OCI-LY3 (cell line): ENCODE measurements around the gene WDR72.

ENCODE experiments used
- H2AFZ ChIP-seq: fragments of 200-600, 300-600 bp; shearing (Covaris generic); 2 replicates; pipeline ENCODE4 v1.6.0; 2014; ENCODE audit warnings: antibody characterized with exemption, low read depth, low read length
- H3K27ac ChIP-seq: fragments of 200-600, 300-600 bp; sonication (generic); 2 replicates; pipeline ENCODE4 v1.5.1; 2014; ENCODE audit warnings: mild to moderate bottlenecking, low read length, moderate library complexity, mixed read lengths
- H3K27me3 ChIP-seq: fragments of 200-600, 300-600 bp; sonication (generic); 2 replicates; pipeline ENCODE4 v1.6.1; 2014; ENCODE audit warnings: low read depth, low read length, mixed read lengths
- H3K36me3 ChIP-seq: fragments of 200-600, 300-600 bp; sonication (generic); replicated peaks from 2 replicates; pipeline ENCODE3; 2014; ENCODE audit warnings: low read depth, low read length, mixed read lengths
- H3K4me1 ChIP-seq: fragments of 300-600, 200-600 bp; sonication (generic); 2 replicates; pipeline ENCODE4 v1.6.1; 2014; ENCODE audit warnings: low read length, mixed read lengths
- H3K4me2 ChIP-seq: fragments of 200-600, 300-600 bp; sonication (generic); 2 replicates; pipeline ENCODE4 v1.6.1; 2014; ENCODE audit warnings: low read length, mixed read lengths
- H3K4me3 ChIP-seq: fragments of 300-600, 200-600 bp; sonication (generic); 2 replicates; pipeline ENCODE4 v1.5.1; 2014; ENCODE audit warnings: antibody characterized with exemption, mild to moderate bottlenecking, low read length, moderate library complexity
- H3K79me2 ChIP-seq: fragments of 300-600, 200-600 bp; shearing (Covaris generic); 2 replicates; pipeline ENCODE4 v1.6.1; 2014; ENCODE audit warnings: mild to moderate bottlenecking, low read length, mixed read lengths
- H3K9ac ChIP-seq: fragments of 300-600, 200-600 bp; shearing (Covaris generic); 2 replicates; pipeline ENCODE4 v1.6.0; 2014; ENCODE audit warnings: mild to moderate bottlenecking, low read length, moderate library complexity
- H3K9me3 ChIP-seq: fragments of 200-600, 300-600 bp; shearing (Covaris generic); 2 replicates; pipeline ENCODE4 v1.6.1; 2014; ENCODE audit warnings: low read length, mixed read lengths; ENCODE audit not compliant: insufficient read depth
- H4K20me1 ChIP-seq: fragments of 200-600, 300-600 bp; sonication (generic); 2 replicates; pipeline ENCODE4 v1.6.1; 2016; ENCODE audit warnings: low read length, mixed read lengths; ENCODE audit not compliant: insufficient read depth
- CTCF ChIP-seq: fragments of 200-600, 300-600 bp; sonication (generic); IDR thresholded peaks from 2 replicates; pipeline ENCODE4 v1.5.1; 2014; ENCODE audit warnings: antibody characterized with exemption, low read length, low read depth
- EZH2phosphoT487 ChIP-seq: fragments of 200-600 bp; shearing (Covaris generic); IDR thresholded peaks from 2 replicates; pipeline ENCODE4 v1.6.1; 2018; ENCODE audit warnings: antibody characterized with exemption, mixed run types, low read depth

Gene WDR72

GRCh38 chr15:53506370-53506769 is 253.1 kb downstream of the WDR72 start:
- Histone ChIP-seq H3K9ac (no peak overlapping the region), H3K79me2 (no peaks in the 10 kb centered on the region), H3K4me3 (no peak overlapping the region), H3K36me3 (no peaks in the 10 kb centered on the region), H3K27ac (no peak overlapping the region), H4K20me1 (no peaks in the 10 kb centered on the region), H3K4me1 (no peaks in the 10 kb centered on the region), H3K27me3 (no peaks in the 10 kb centered on the region), H3K9me3 (no peaks in the 10 kb centered on the region), H3K4me2 (no peak overlapping the region), H2AFZ (no peak overlapping the region)
- TF ChIP-seq EZH2phosphoT487 (no peak), CTCF (no peak)

DNA sequence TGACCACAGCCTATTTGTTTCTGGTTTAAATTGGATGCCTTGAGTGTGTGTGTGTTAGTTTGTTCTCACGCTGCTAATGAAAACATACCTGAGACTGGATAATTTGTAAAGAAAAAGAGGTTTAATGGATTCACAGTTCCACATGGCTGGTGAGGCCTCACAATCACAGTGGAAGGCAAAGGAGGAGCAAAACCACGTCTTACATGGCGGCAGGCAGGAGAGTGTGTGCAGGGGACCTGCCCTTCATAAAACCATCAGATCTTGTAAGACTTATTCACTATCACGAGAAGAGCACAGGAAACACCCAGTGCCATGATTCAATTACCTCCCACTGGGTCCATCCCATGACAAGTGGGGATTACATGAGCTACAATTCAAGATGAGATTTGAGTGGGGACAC is 260.5 kb downstream of the WDR72 start:
- no peaks in the 10 kb centered on the region for H3K9me3 ChIP-seq
- TF ChIP-seq EZH2phosphoT487 = no peak
- TF ChIP-seq CTCF = no peak
- no peaks in the 10 kb centered on the region for H3K79me2 ChIP-seq
- H3K27ac ChIP-seq = no peak overlapping the region
- no peak overlapping the region for H3K9ac ChIP-seq
- H3K4me3 ChIP-seq = no peak overlapping the region
- H2AFZ ChIP-seq = no peak overlapping the region
- no peaks in the 10 kb centered on the region for H3K27me3 ChIP-seq
- no peaks in the 10 kb centered on the region for H4K20me1 ChIP-seq
- no peak overlapping the region for H3K4me2 ChIP-seq
- no peaks in the 10 kb centered on the region for H3K36me3 ChIP-seq
- no peaks in the 10 kb centered on the region for H3K4me1 ChIP-seq

DNA sequence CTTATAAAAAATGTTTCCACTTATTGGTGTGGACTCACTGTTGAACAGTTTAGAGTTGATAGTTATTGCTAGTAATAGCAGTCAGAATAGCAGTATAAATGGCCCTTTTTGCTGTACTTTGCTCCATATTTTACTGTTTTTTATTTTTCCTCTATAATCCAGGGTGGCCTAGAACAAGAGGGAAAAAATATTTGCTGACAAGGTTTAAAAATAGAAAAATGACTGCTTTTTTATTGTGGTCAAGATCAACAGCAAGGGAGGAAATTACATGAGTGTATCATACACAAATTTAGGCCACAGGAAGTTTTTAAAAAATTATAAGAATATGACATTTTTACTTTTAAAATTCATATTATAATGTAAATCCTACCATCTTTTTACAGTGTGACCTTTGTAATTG is 269.1 kb downstream of the WDR72 start:
- TF ChIP-seq CTCF (no peak), EZH2phosphoT487 (no peak)
- Histone ChIP-seq H3K9me3 (no peaks in the 10 kb centered on the region), H3K36me3 (no peaks in the 10 kb centered on the region), H3K4me3 (no peak overlapping the region), H3K27ac (no peak overlapping the region), H3K27me3 (no peaks in the 10 kb centered on the region), H4K20me1 (no peaks in the 10 kb centered on the region), H3K9ac (no peak overlapping the region), H2AFZ (no peak overlapping the region), H3K4me2 (no peak overlapping the region), H3K4me1 (no peaks in the 10 kb centered on the region), H3K79me2 (no peaks in the 10 kb centered on the region)

DNA sequence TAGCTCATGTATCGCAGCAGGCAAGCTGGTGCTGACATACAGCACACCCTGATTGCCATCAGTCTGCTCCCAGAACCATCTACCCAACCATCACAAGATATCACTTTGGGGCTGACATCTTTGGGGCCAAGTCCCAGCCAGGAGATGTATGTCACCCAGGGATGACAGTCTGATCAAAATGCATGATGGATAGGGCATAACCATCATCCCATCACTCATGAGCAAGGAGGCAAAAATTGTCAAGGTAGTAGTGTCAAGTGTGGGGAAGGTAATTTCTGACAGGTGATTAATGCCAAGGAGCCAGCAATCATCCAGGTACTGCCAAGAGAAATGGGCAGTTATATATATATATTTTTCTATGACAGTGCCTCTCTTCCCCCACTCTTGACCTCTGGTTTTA is 277.4 kb downstream of the WDR72 start:
- Histone ChIP-seq H3K9me3 (no peaks in the 10 kb centered on the region), H3K9ac (no peak overlapping the region), H2AFZ (no peak overlapping the region), H3K4me1 (no peaks in the 10 kb centered on the region), H3K4me3 (no peak overlapping the region), H3K27ac (no peak overlapping the region), H3K27me3 (no peaks in the 10 kb centered on the region), H3K4me2 (no peak overlapping the region), H3K79me2 (no peaks in the 10 kb centered on the region), H3K36me3 (no peaks in the 10 kb centered on the region), H4K20me1 (no peaks in the 10 kb centered on the region)
- TF ChIP-seq EZH2phosphoT487 = no peak
- TF ChIP-seq CTCF = no peak
